Fibroblast of lung (primary cell): ENCODE data around the gene NBEA.

ENCODE experiments used
- CTCF ChIP-seq, 2 donors: IDR thresholded peaks in 1 of 2; conservative IDR thresholded peaks in 1 of 2; 1 replicate in 1 of 2; 2 replicates in 1 of 2; pipeline ENCODE4 v1.5.1; 2011 to 2012; ENCODE audit warnings: low read length in 2 of 2, control low read depth in 1 of 2, inconsistent platforms in 1 of 2, low read depth in 1 of 2, mild to moderate bottlenecking in 1 of 2
- EZH2 ChIP-seq: IDR thresholded peaks from 2 replicates; pipeline ENCODE4 v1.5.1; 2012; ENCODE audit warnings: low read length, control low read depth, mild to moderate bottlenecking; ENCODE audit errors: missing control alignments

- TF ChIP-seq EZH2, result no peak
- no peak for TF ChIP-seq CTCF (conservative IDR thresholded peaks at IDR 0.05 in 1 of 2, IDR thresholded peaks at IDR 0.05 in 1 of 2; ENCODE audit: low read depth in 1 of 2, low read length in 2 of 2)
Observed at GRCh38 chr13:34988330-34988791, 46.3 kb downstream of the NBEA start.
